ENCODE measurements around the gene KDM5A.

KDM5A gene

GRCh38 chr12:275812-276211 lies 113.3 kb downstream of the KDM5A start:
- TF ChIP-seq CTCF (IDR thresholded peaks at IDR 0.05; ENCODE audit: low read depth, low read length), result no peak
- DNase-seq (ENCODE audit: extremely low read depth, low read depth), result no peak

- DNase-seq (ENCODE audit: extremely low read depth, low read depth), result no peak
- no peak for TF ChIP-seq CTCF (IDR thresholded peaks at IDR 0.05; ENCODE audit: low read depth, low read length)
Measured at GRCh38 chr12:273382-273781, 115.7 kb downstream of the KDM5A start.

- no peak for TF ChIP-seq CTCF (IDR thresholded peaks at IDR 0.05; ENCODE audit: low read depth, low read length)
- no peak for DNase-seq (ENCODE audit: extremely low read depth, low read depth)
Measured at GRCh38 chr12:272942-273341, 116.2 kb downstream of the KDM5A start.

- DNase-seq (ENCODE audit: extremely low read depth, low read depth), result no peak
- no peak for TF ChIP-seq CTCF (IDR thresholded peaks at IDR 0.05; ENCODE audit: low read depth, low read length)
Measured at GRCh38 chr12:271161-271560, 118.0 kb downstream of the KDM5A start.

GRCh38 chr12:269191-269590 lies 119.9 kb downstream of the KDM5A start:
- DNase-seq (ENCODE audit: extremely low read depth, low read depth), result no peak
- TF ChIP-seq CTCF (IDR thresholded peaks at IDR 0.05; ENCODE audit: low read depth, low read length), result no peak

GRCh38 chr12:268483-268840 lies 120.7 kb downstream of the KDM5A start:
- no peak for TF ChIP-seq CTCF (IDR thresholded peaks at IDR 0.05; ENCODE audit: low read depth, low read length)

GRCh38 chr12:267581-268482 lies 121.3 kb downstream of the KDM5A start:
- TF ChIP-seq CTCF (IDR thresholded peaks at IDR 0.05; ENCODE audit: low read depth, low read length), result no peak

More at GRCh38 chr12:268483-268840, 120.7 kb downstream of the KDM5A start:
- DNase-seq (ENCODE audit: extremely low read depth, low read depth), result no peak

More at GRCh38 chr12:267581-268482, 121.3 kb downstream of the KDM5A start:
- no peak for DNase-seq (ENCODE audit: extremely low read depth, low read depth)

All from AG09319 (cell line).